Sigmoid colon (tissue), 4 donors: ENCODE results near the gene LTBP3.

ENCODE experiments used
- EP300 ChIP-seq, 4 donors: sonication (generic); formaldehyde crosslinking; IDR thresholded peaks; one replicate each; pipeline ENCODE4 v1.6.1; 2017; ENCODE audit warnings: antibody characterized with exemption in 4 of 4
- TF ChIP-seq, protein P1 (sequence below), 4 experiments: fragments of 450-650 bp in 3 of 4; fragments of 200-600 bp in 1 of 4; IDR thresholded peaks; one replicate each; pipeline ENCODE4 v1.5.1; 2016 to 2019; ENCODE audit warnings: antibody characterized with exemption in 4 of 4, mild to moderate bottlenecking in 3 of 4, moderate library complexity in 2 of 4

GRCh38 chr11:65532388-65533064 lies 25.6 kb downstream of the LTBP3 start:
- TF ChIP-seq, protein P1, sequence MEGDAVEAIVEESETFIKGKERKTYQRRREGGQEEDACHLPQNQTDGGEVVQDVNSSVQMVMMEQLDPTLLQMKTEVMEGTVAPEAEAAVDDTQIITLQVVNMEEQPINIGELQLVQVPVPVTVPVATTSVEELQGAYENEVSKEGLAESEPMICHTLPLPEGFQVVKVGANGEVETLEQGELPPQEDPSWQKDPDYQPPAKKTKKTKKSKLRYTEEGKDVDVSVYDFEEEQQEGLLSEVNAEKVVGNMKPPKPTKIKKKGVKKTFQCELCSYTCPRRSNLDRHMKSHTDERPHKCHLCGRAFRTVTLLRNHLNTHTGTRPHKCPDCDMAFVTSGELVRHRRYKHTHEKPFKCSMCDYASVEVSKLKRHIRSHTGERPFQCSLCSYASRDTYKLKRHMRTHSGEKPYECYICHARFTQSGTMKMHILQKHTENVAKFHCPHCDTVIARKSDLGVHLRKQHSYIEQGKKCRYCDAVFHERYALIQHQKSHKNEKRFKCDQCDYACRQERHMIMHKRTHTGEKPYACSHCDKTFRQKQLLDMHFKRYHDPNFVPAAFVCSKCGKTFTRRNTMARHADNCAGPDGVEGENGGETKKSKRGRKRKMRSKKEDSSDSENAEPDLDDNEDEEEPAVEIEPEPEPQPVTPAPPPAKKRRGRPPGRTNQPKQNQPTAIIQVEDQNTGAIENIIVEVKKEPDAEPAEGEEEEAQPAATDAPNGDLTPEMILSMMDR (IDR thresholded peaks at IDR 0.05), result no peak
- TF ChIP-seq EP300 (IDR thresholded peaks at IDR 0.05), result no peak
